Colonic mucosa (tissue), 4 donors: ENCODE results near the gene OBP2A. TPM values are rescaled to one million over a fixed set of nuclear protein-coding genes. Genes with fewer than 3 reads are reported as not detected.

Experiments used
- DNase-seq: peaks from one replicate; pipeline ENCODE4 v3.0.0-alpha.2; 2020
- H3K27ac ChIP-seq: fragments of 200-600 bp; one replicate; pipeline ENCODE4 v1.8.0; 2021
- H3K27me3 ChIP-seq: fragments of 200-600 bp; one replicate; pipeline ENCODE4 v1.8.0; 2021
- H3K36me3 ChIP-seq: fragments of 200-600 bp; one replicate; pipeline ENCODE4 v1.8.0; 2021
- H3K4me1 ChIP-seq: fragments of 200-600 bp; one replicate; pipeline ENCODE4 v1.8.0; 2021; ENCODE audit warnings: mild to moderate bottlenecking
- H3K4me3 ChIP-seq: fragments of 200-600 bp; one replicate; pipeline ENCODE4 v1.8.0; 2021
- H3K9ac ChIP-seq, 2 donors: one replicate each; pipeline ENCODE4 v1.7.0; 2013; ENCODE audit warnings: control low read depth in 2 of 2, low read depth in 2 of 2, low read length in 2 of 2
- H3K9me3 ChIP-seq: fragments of 200-600 bp; one replicate; pipeline ENCODE4 v1.8.0; 2021
- intact Hi-C: fragments of 100-400 bp; cut with DNase I; formaldehyde crosslinking; loops from one replicate; pipeline ENCODE4 v1.14.1; 2022
- total RNA-seq, 2 donors: library from RNA; stranded (reverse); fragmentation: NEBNext Ultra II Directional in 1 of 2; extraction: Animal tissue kit (Norgen Biotek cat#: 25700) in 1 of 2; gene quantifications; one replicate each; pipeline ENCODE4 v1.2.1, GENCODE V29; 2021
- TF ChIP-seq, protein P1 (sequence below): fragments of 200-600 bp; IDR thresholded peaks from one replicate; pipeline ENCODE4 v1.8.0; 2022; ENCODE audit warnings: antibody characterized with exemption, mild to moderate bottlenecking
- donor health status: healthy.
- donor health status: DM: no; HTN: no; CAD: no.
- donor health status: DM: no; HTN: no; CAD: no.

The OBP2A gene
- total RNA-seq, 2 donors from 2014 or later, result not detected

- Histone ChIP-seq H3K9me3 (no peaks in the 10 kb centered on the region), H3K27ac (no peak overlapping the region), H3K27me3 (no peaks in the 10 kb centered on the region), H3K9ac (no peak overlapping the region), H3K36me3 (no peaks in the 10 kb centered on the region), H3K4me1 (no peaks in the 10 kb centered on the region), H3K4me3 (no peak overlapping the region)
- TF ChIP-seq, protein P1, sequence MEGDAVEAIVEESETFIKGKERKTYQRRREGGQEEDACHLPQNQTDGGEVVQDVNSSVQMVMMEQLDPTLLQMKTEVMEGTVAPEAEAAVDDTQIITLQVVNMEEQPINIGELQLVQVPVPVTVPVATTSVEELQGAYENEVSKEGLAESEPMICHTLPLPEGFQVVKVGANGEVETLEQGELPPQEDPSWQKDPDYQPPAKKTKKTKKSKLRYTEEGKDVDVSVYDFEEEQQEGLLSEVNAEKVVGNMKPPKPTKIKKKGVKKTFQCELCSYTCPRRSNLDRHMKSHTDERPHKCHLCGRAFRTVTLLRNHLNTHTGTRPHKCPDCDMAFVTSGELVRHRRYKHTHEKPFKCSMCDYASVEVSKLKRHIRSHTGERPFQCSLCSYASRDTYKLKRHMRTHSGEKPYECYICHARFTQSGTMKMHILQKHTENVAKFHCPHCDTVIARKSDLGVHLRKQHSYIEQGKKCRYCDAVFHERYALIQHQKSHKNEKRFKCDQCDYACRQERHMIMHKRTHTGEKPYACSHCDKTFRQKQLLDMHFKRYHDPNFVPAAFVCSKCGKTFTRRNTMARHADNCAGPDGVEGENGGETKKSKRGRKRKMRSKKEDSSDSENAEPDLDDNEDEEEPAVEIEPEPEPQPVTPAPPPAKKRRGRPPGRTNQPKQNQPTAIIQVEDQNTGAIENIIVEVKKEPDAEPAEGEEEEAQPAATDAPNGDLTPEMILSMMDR, result no peak
- intact Hi-C loops, result no loop called here
- DNase-seq, result no peak
Observed at GRCh38 chr9:135573124-135573523, 27.2 kb downstream of the OBP2A start.

DNA sequence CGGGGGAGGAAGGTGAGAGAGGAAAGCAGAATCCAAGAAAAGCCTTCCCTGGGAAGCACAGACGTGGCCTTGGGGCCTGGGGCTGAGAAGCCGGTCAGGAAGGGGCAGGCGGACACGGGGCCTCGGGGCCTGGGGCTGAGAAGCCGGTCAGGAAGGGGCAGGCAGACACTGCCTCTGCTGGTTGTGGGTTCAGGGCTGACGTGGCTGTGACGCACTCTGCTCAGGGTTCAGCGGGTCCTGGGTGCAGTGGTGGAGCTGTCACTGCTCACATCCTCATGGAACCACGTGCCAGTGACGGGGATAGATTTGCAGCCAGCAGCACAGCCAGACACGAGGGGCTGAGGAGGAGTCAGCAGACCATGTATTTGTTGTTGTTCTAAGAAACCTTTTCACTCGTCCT lies 28.4 kb downstream of the OBP2A start:
- TF ChIP-seq, protein P1, result no peak
- no peaks in the 10 kb centered on the region for H3K4me1 ChIP-seq
- H3K36me3 ChIP-seq, result no peaks in the 10 kb centered on the region
- intact Hi-C loops, result no loop called here
- no peak overlapping the region for H3K27ac ChIP-seq
- no peaks in the 10 kb centered on the region for H3K27me3 ChIP-seq
- H3K9ac ChIP-seq, result no peak overlapping the region
- no peaks in the 10 kb centered on the region for H3K9me3 ChIP-seq
- no peak for DNase-seq
- H3K4me3 ChIP-seq, result no peak overlapping the region

- H3K27me3 ChIP-seq, result no peaks in the 10 kb centered on the region
- no peak for DNase-seq
- TF ChIP-seq, protein P1, result no peak
- H3K27ac ChIP-seq, result no peak overlapping the region
- H3K4me1 ChIP-seq, result no peaks in the 10 kb centered on the region
- no peaks in the 10 kb centered on the region for H3K36me3 ChIP-seq
- no peaks in the 10 kb centered on the region for H3K9me3 ChIP-seq
- no peak overlapping the region for H3K9ac ChIP-seq
- H3K4me3 ChIP-seq, result no peak overlapping the region
- intact Hi-C loops, result no loop called here
Observed at GRCh38 chr9:135574943-135575342, 29.0 kb downstream of the OBP2A start.

DNA sequence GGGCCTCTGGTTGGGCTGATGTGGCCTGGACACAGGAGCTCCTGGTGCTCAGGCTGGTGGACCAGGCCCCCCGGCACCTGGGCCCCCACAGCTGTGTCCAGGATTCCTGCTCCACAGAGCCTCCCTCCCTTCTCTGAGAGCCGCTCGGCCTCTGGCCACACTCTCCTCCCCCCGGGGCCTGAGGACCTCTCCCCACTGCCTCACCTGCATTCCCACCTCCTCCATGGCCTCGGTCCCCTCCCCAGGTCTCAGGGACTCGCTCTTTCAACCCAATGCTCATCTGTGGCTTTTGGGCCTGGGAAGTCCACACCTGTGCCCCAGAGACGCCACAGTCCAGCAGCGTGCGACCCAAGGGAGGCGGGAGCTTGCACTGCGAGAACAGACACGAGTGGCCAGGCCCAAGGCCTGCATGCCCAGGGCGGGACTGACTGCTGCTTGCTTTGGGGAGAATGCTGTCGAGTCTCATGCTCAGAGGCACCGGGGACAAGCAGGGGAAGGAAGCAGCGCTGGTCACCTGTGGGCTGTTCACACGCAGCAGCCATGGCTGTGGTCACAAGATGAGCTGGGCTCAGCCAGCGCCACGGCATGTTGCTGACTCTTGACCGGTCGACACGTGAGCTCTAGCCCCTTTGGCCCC lies 30.2 kb downstream of the OBP2A start:
- Histone ChIP-seq H3K27ac (no peak overlapping the region), H3K36me3 (no peaks in the 10 kb centered on the region), H3K9ac (no peak overlapping the region), H3K4me1 (no peaks in the 10 kb centered on the region), H3K4me3 (no peak overlapping the region), H3K27me3 (no peaks in the 10 kb centered on the region), H3K9me3 (no peaks in the 10 kb centered on the region)
- no peak for DNase-seq
- TF ChIP-seq, protein P1, result no peak
- intact Hi-C loops, result no loop called here

GRCh38 chr9:135577256-135577655 lies 31.3 kb downstream of the OBP2A start:
- TF ChIP-seq, protein P1, result no peak
- Histone ChIP-seq H3K4me3 (no peak overlapping the region), H3K9me3 (no peaks in the 10 kb centered on the region), H3K36me3 (no peaks in the 10 kb centered on the region), H3K27me3 (no peaks in the 10 kb centered on the region), H3K9ac (no peak overlapping the region), H3K27ac (no peak overlapping the region), H3K4me1 (no peaks in the 10 kb centered on the region)
- DNase-seq, result no peak
- intact Hi-C loops, result no loop called here
